H9 (cell line): ENCODE data around the gene SLC35A3. TPM values are rescaled to one million over a fixed set of nuclear protein-coding genes. Genes with fewer than 3 reads are reported as not detected.

Experiments
- DNase-seq: peaks from one replicate; pipeline ENCODE4 v3.0.0-alpha.2; 2017
- H2AFZ ChIP-seq: one replicate; pipeline ENCODE4 v1.6.1; 2013; ENCODE audit warnings: mild to moderate bottlenecking, low read length, control low read depth, moderate library complexity
- H2AK5ac ChIP-seq: 2 replicates; pipeline ENCODE4 v1.6.1; 2013; ENCODE audit warnings: low read length, control low read depth, mixed read lengths; ENCODE audit not compliant: insufficient read length
- H2BK120ac ChIP-seq: one replicate; pipeline ENCODE4 v1.6.1; 2013; ENCODE audit warnings: low read depth, mild to moderate bottlenecking, low read length, control low read depth, inconsistent platforms; ENCODE audit not compliant: poor library complexity, severe bottlenecking
- H2BK12ac ChIP-seq: 2 replicates; pipeline ENCODE4 v1.6.1; 2013; ENCODE audit warnings: low read length, control low read depth, mixed read lengths, low read depth; ENCODE audit not compliant: insufficient read length
- H2BK15ac ChIP-seq: 2 replicates; pipeline ENCODE4 v1.6.1; 2013; ENCODE audit warnings: low read depth, low read length, control low read depth
- H2BK20ac ChIP-seq: one replicate; pipeline ENCODE4 v1.6.1; 2013; ENCODE audit warnings: low read depth, mild to moderate bottlenecking, low read length, control low read depth, inconsistent platforms; ENCODE audit not compliant: poor library complexity, severe bottlenecking
- H2BK5ac ChIP-seq: 2 replicates; pipeline ENCODE4 v1.6.1; 2013; ENCODE audit warnings: low read length, control low read depth, mixed read lengths; ENCODE audit not compliant: insufficient read length
- H3K14ac ChIP-seq: 2 replicates; pipeline ENCODE4 v1.6.1; 2013; ENCODE audit warnings: low read length, control low read depth; ENCODE audit not compliant: insufficient read depth
- H3K18ac ChIP-seq: 2 replicates; pipeline ENCODE4 v1.6.1; 2013; ENCODE audit warnings: low read depth, mild to moderate bottlenecking, mixed read lengths, low read length, control low read depth; ENCODE audit not compliant: insufficient read length
- H3K23ac ChIP-seq: 2 replicates; pipeline ENCODE4 v1.6.1; 2013; ENCODE audit warnings: low read length, control low read depth, mixed read lengths, low read depth; ENCODE audit not compliant: insufficient read length
- H3K23me2 ChIP-seq: 2 replicates; pipeline ENCODE4 v1.6.1; 2013; ENCODE audit warnings: low read depth, mild to moderate bottlenecking, mixed read lengths, low read length, control low read depth; ENCODE audit not compliant: insufficient read length, poor library complexity, severe bottlenecking
- H3K27ac ChIP-seq: 2 replicates; pipeline ENCODE4 v1.5.1; 2013; ENCODE audit warnings: low read length, control low read depth, mixed read lengths, low read depth; ENCODE audit not compliant: insufficient read length
- H3K27me3 ChIP-seq: 2 replicates; pipeline ENCODE4 v1.6.1; 2013; ENCODE audit warnings: low read length, control low read depth, inconsistent platforms; ENCODE audit not compliant: insufficient read depth
- H3K4ac ChIP-seq: 2 replicates; pipeline ENCODE4 v1.6.1; 2013; ENCODE audit warnings: low read depth, mild to moderate bottlenecking, control low read depth, inconsistent platforms, low read length, moderate library complexity
- H3K4me1 ChIP-seq: 2 replicates; pipeline ENCODE4 v1.6.1; 2013; ENCODE audit warnings: low read length, control low read depth, inconsistent platforms; ENCODE audit not compliant: insufficient read depth
- H3K4me2 ChIP-seq: 2 replicates; pipeline ENCODE4 v1.6.1; 2013; ENCODE audit warnings: low read length, control low read depth, mixed read lengths; ENCODE audit not compliant: insufficient read length, insufficient read depth
- H3K56ac ChIP-seq: 2 replicates; pipeline ENCODE4 v1.6.1; 2013; ENCODE audit warnings: low read depth, mild to moderate bottlenecking, mixed read lengths, low read length, control low read depth; ENCODE audit not compliant: insufficient read length
- H3K79me1 ChIP-seq: 2 replicates; pipeline ENCODE4 v1.6.1; 2013; ENCODE audit warnings: low read depth, mild to moderate bottlenecking, moderate library complexity, low read length, control low read depth, inconsistent platforms; ENCODE audit not compliant: insufficient read depth, poor library complexity, severe bottlenecking
- H3K79me2 ChIP-seq: 2 replicates; pipeline ENCODE4 v1.6.1; 2013; ENCODE audit warnings: low read length, control low read depth, inconsistent platforms; ENCODE audit not compliant: insufficient read depth
- H3K9ac ChIP-seq: 2 replicates; pipeline ENCODE4 v1.6.1; 2013; ENCODE audit warnings: low read length, control low read depth, mixed read lengths; ENCODE audit not compliant: insufficient read length; ENCODE audit errors: extremely low read depth
- H3K9me3 ChIP-seq: one replicate; pipeline ENCODE4 v1.6.1; 2013; ENCODE audit warnings: low read depth, low read length, inconsistent platforms; ENCODE audit not compliant: control insufficient read depth
- H3T11ph ChIP-seq: one replicate; pipeline ENCODE4 v1.6.1; 2013; ENCODE audit warnings: mild to moderate bottlenecking, low read length, control low read depth, inconsistent platforms
- H4K20me1 ChIP-seq: one replicate; pipeline ENCODE4 v1.6.1; 2013; ENCODE audit not compliant: control insufficient read depth, insufficient read length, insufficient read depth
- H4K5ac ChIP-seq: 2 replicates; pipeline ENCODE4 v1.6.1; 2013; ENCODE audit warnings: low read depth, mild to moderate bottlenecking, mixed read lengths, low read length, control low read depth; ENCODE audit not compliant: insufficient read length
- H4K8ac ChIP-seq: replicated peaks from 2 replicates; pipeline ENCODE4 v1.6.1; 2013; ENCODE audit warnings: low read length, control low read depth, mixed read lengths, low read depth; ENCODE audit not compliant: insufficient read length
- H4K91ac ChIP-seq: 2 replicates; pipeline ENCODE4 v1.6.1; 2013; ENCODE audit warnings: low read depth, mild to moderate bottlenecking, moderate library complexity, mixed read lengths, low read length, control low read depth; ENCODE audit not compliant: insufficient read length
- H3K27ac Mint-ChIP-seq, 3 experiments: 2 replicates in 2 of 3; 3 replicates in 1 of 3; pipeline ENCODE4 v1.8.0; 2020 to 2021; ENCODE audit warnings: mixed read lengths in 3 of 3, mild to moderate bottlenecking in 1 of 3, moderate library complexity in 1 of 3
- H3K27me3 Mint-ChIP-seq: 2 replicates; pipeline ENCODE4 v1.8.0; 2021; ENCODE audit warnings: low read depth, mild to moderate bottlenecking, moderate library complexity, mixed read lengths
- H3K36me3 Mint-ChIP-seq, 3 experiments: 2 replicates in 2 of 3; 3 replicates in 1 of 3; pipeline ENCODE4 v1.8.0; 2020 to 2021; ENCODE audit warnings: low read depth in 3 of 3, mixed read lengths in 3 of 3; ENCODE audit not compliant: insufficient read depth in 1 of 3
- H3K4me1 Mint-ChIP-seq, 2 experiments: 2 replicates each; pipeline ENCODE4 v1.8.0; 2020; ENCODE audit warnings: mixed read lengths in 2 of 2
- H3K4me3 Mint-ChIP-seq, 2 experiments: 2 replicates in 1 of 2; 3 replicates in 1 of 2; pipeline ENCODE4 v1.8.0; 2020 to 2021; ENCODE audit warnings: mild to moderate bottlenecking in 2 of 2, mixed read lengths in 2 of 2, moderate library complexity in 1 of 2
- H3K9me3 Mint-ChIP-seq, 2 experiments: 2 replicates in 1 of 2; 3 replicates in 1 of 2; pipeline ENCODE4 v1.8.0; 2020; ENCODE audit warnings: mild to moderate bottlenecking in 2 of 2, mixed read lengths in 2 of 2, moderate library complexity in 1 of 2
- WGBS: extraction: QIAGEN DNeasy Blood & Tissue Kit; methylation state at CpG from one replicate; pipeline ENCODE4 v1.1.7; 2013; ENCODE audit warnings: missing lambda C conversion rate, low lambda C conversion rate, mixed read lengths; ENCODE audit not compliant: insufficient read length; ENCODE audit errors: extremely low coverage; 5-methylcytosine and 5-hydroxymethylcytosine counted together
- total RNA-seq: library from RNA; stranded (reverse); gene quantifications from 2 replicates; pipeline ENCODE4 v1.2.1, GENCODE V29; 2021
- TF ChIP-seq, protein P1 (sequence below): fragments of 200-600 bp; sonication (generic); conservative IDR thresholded peaks from 3 replicates; pipeline ENCODE4 v1.8.0; 2021; ENCODE audit warnings: antibody characterized with exemption, mild to moderate bottlenecking

SLC35A3 gene
- total RNA-seq, 1 experiment from 2014 or later: 15.1 TPM

DNA sequence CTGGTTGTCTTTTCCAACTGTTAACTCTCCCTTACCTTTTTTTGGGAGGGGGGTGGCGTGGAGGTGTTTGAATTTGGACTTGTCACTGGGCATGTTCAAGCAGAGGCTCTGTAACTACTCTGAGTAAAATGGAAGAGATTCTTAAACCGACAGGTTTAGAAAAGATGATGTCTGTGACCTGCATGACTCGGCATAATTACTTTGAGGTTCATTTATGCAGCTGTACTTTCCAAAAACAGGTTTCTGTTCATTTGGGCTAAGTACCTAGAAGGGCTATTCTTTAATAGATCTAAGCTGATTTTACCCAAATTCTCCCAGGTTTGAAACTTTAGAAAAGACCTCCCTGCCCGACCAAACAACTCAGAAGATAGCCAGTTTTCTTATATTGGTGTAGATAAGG, 80.3 kb downstream of the SLC35A3 start:
- Histone ChIP-seq H2BK120ac (no peak overlapping the region), H2BK5ac (no peak overlapping the region), H3K14ac (no peak overlapping the region), H2BK15ac (no peak overlapping the region), H3K9ac (no peak overlapping the region), H3K56ac (no peak overlapping the region), H2AFZ (no peak overlapping the region), H3K23me2 (no peaks in the 10 kb centered on the region), H2BK20ac (no peak overlapping the region), H4K20me1 (no peaks in the 10 kb centered on the region), H3K4me1 (peaks cover 4% of the 10 kb centered on the region; the same call in 1 of the 2 replicates), H2AK5ac (no peak overlapping the region), H3K27me3 (no peaks in the 10 kb centered on the region), H3K79me1 (peaks cover 3% of the 10 kb centered on the region), H3K4me2 (no peak overlapping the region), H3K4ac (no peak overlapping the region), H2BK12ac (no peak overlapping the region), H3K18ac (no peak overlapping the region), H4K91ac (no peak overlapping the region), H3K79me2 (peaks cover 32% of the 10 kb centered on the region; the same call in 1 of the 2 replicates), H3K27ac (no peak overlapping the region), H4K5ac (no peak overlapping the region), H3K9me3 (no peaks in the 10 kb centered on the region), H3T11ph (no peak overlapping the region), H3K23ac (no peak overlapping the region), H4K8ac (no peak overlapping the region)
- Mint-ChIP-seq H3K27me3 (no peaks in the 10 kb centered on the region), H3K36me3 (peaks cover under 1 to 15% (median 11%) of the 10 kb centered on the region in 3 experiments), H3K4me3 (no peak overlapping the region), H3K9me3 (no peaks in the 10 kb centered on the region), H3K27ac (peak overlapping the region; percentile 14 to 90 (median 76); a peak in 5 of 7 replicates), H3K4me1 (peaks cover 29 to 31% of the 10 kb centered on the region in 2 experiments)
- no CpG with 5 or more reads among the region's 4 CpGs for WGBS
- TF ChIP-seq, protein P1, sequence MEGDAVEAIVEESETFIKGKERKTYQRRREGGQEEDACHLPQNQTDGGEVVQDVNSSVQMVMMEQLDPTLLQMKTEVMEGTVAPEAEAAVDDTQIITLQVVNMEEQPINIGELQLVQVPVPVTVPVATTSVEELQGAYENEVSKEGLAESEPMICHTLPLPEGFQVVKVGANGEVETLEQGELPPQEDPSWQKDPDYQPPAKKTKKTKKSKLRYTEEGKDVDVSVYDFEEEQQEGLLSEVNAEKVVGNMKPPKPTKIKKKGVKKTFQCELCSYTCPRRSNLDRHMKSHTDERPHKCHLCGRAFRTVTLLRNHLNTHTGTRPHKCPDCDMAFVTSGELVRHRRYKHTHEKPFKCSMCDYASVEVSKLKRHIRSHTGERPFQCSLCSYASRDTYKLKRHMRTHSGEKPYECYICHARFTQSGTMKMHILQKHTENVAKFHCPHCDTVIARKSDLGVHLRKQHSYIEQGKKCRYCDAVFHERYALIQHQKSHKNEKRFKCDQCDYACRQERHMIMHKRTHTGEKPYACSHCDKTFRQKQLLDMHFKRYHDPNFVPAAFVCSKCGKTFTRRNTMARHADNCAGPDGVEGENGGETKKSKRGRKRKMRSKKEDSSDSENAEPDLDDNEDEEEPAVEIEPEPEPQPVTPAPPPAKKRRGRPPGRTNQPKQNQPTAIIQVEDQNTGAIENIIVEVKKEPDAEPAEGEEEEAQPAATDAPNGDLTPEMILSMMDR: no peak
- no peak for DNase-seq
